B cell (primary cell): ENCODE results near the gene AGAP1. TPM values are rescaled to one million over a fixed set of nuclear protein-coding genes. Genes with fewer than 3 reads are reported as not detected.

Source experiments
- ATAC-seq: fragments of 200-7000 bp; cut with Tn5 transposase; one replicate; pipeline ENCODE4 v1.10.0; 2021; ENCODE audit warnings: low read depth, mild to moderate bottlenecking, moderate number of reproducible peaks, moderate library complexity
- CTCF ChIA-PET: fragments of 350-600 bp; sonication (Branson Sonifier 250); formaldehyde crosslinking; loops from one replicate; lab custom pipeline; 2021; ENCODE audit warnings: antibody characterized with exemption, inconsistent platforms; lab: Charles Lee
- POLR2A ChIA-PET: fragments of 350-600 bp; sonication (Branson Sonifier 250); formaldehyde crosslinking; loops from one replicate; lab custom pipeline; 2021; ENCODE audit warnings: antibody characterized with exemption; lab: Charles Lee
- DNase-seq: peaks from one replicate; pipeline ENCODE4 v3.0.0; 2013
- H2AFZ ChIP-seq: 2 replicates; pipeline ENCODE4 v1.6.1; 2012; ENCODE audit warnings: mild to moderate bottlenecking, low read depth, low read length; ENCODE audit not compliant: insufficient read depth, poor library complexity, severe bottlenecking
- H3K27ac ChIP-seq, 2 donors: 1 replicate in 1 of 2; 2 replicates in 1 of 2; pipeline ENCODE4 v1.5.1; 2012 to 2013; ENCODE audit warnings: low read length in 2 of 2, mild to moderate bottlenecking in 2 of 2, moderate library complexity in 1 of 2
- H3K27me3 ChIP-seq, 4 experiments: fragments of 200-600 bp in 1 of 4; sonication (generic) in 1 of 4; replicated peaks in 1 of 4; 1 replicate in 2 of 4; 2 replicates in 2 of 4; pipeline versions ENCODE4 v1.6.1 to v1.7.0; 2013 to 2016; ENCODE audit warnings: low read length in 3 of 4, mild to moderate bottlenecking in 2 of 4, mixed read lengths in 1 of 4, moderate library complexity in 1 of 4; ENCODE audit not compliant: insufficient read depth in 4 of 4, control insufficient read depth in 3 of 4; ENCODE audit errors: control extremely low read depth in 1 of 4
- H3K36me3 ChIP-seq, 2 experiments: replicated peaks in 1 of 2; 1 replicate in 1 of 2; 2 replicates in 1 of 2; pipeline versions ENCODE4 v1.6.1 to v1.7.1; 2013; ENCODE audit warnings: low read length in 1 of 2; ENCODE audit not compliant: insufficient read depth in 2 of 2, control insufficient read depth in 1 of 2; ENCODE audit errors: control extremely low read depth in 1 of 2, extremely low read depth in 1 of 2
- H3K4me1 ChIP-seq, 2 donors: fragments of 200-600 bp in 1 of 2; sonication (generic) in 1 of 2; 1 replicate in 1 of 2; 2 replicates in 1 of 2; pipeline versions ENCODE4 v1.5.1 to v1.6.1; 2013 to 2017; ENCODE audit warnings: low read length in 2 of 2; ENCODE audit not compliant: control insufficient read depth in 2 of 2, insufficient read depth in 2 of 2
- H3K4me2 ChIP-seq: replicated peaks from 2 replicates; pipeline ENCODE3; 2012; ENCODE audit warnings: mild to moderate bottlenecking, low read depth, low read length; ENCODE audit not compliant: poor library complexity, severe bottlenecking
- H3K4me3 ChIP-seq, 5 experiments: fragments of 200-600 bp in 1 of 5; sonication (generic) in 1 of 5; 1 replicate in 3 of 5; 2 replicates in 2 of 5; pipeline versions ENCODE4 v1.5.1 to v1.7.0; 2011 to 2016; ENCODE audit warnings: low read length in 4 of 5, mild to moderate bottlenecking in 4 of 5, low read depth in 2 of 5, control low read depth in 1 of 5, moderate library complexity in 1 of 5; ENCODE audit not compliant: insufficient read depth in 1 of 5; ENCODE audit errors: control extremely low read depth in 1 of 5, extremely low read depth in 1 of 5
- H3K79me2 ChIP-seq: fragments of 200-600 bp; sonication (generic); one replicate; pipeline ENCODE4 v1.6.0; 2016; ENCODE audit warnings: low read length; ENCODE audit not compliant: control insufficient read depth, insufficient read depth
- H3K9ac ChIP-seq: fragments of 200-600 bp; sonication (generic); 2 replicates; pipeline ENCODE4 v1.6.1; 2017; ENCODE audit warnings: mild to moderate bottlenecking, low read length, moderate library complexity
- H3K9me3 ChIP-seq, 3 donors: one replicate each; pipeline versions ENCODE4 v1.6.1 to v1.7.1; 2013; ENCODE audit warnings: low read length in 2 of 3; ENCODE audit not compliant: control insufficient read depth in 2 of 3, insufficient read depth in 1 of 3; ENCODE audit errors: control extremely low read depth in 1 of 3
- H4K20me1 ChIP-seq: 2 replicates; pipeline ENCODE4 v1.6.0; 2012; ENCODE audit warnings: mild to moderate bottlenecking, low read length; ENCODE audit not compliant: insufficient read depth, control insufficient read depth, poor library complexity, severe bottlenecking
- H3K27ac Mint-ChIP-seq: one replicate; pipeline ENCODE4 v1.8.0; 2021; ENCODE audit warnings: mixed read lengths
- H3K27me3 Mint-ChIP-seq: one replicate; pipeline ENCODE4 v1.8.0; 2021; ENCODE audit warnings: mixed read lengths
- H3K4me1 Mint-ChIP-seq: one replicate; pipeline ENCODE4 v1.8.0; 2021; ENCODE audit warnings: mixed read lengths
- H3K4me3 Mint-ChIP-seq: one replicate; pipeline ENCODE4 v1.8.0; 2021; ENCODE audit warnings: mixed read lengths
- H3K9me3 Mint-ChIP-seq: one replicate; pipeline ENCODE4 v1.8.0; 2022; ENCODE audit warnings: mixed read lengths; ENCODE audit not compliant: insufficient read depth
- EZH2 ChIP-seq: IDR thresholded peaks from 2 replicates; pipeline ENCODE4 v1.6.1; 2012; ENCODE audit warnings: borderline replicate concordance, low read depth, mild to moderate bottlenecking, moderate library complexity, low read length; ENCODE audit not compliant: insufficient read depth, poor library complexity, severe bottlenecking
- WGBS: methylation state at CpG from one replicate; pipeline ENCODE4 v1.1.5; 2013; ENCODE audit warnings: missing lambda C conversion rate; ENCODE audit not compliant: insufficient coverage; 5-methylcytosine and 5-hydroxymethylcytosine counted together
- intact Hi-C: fragments of 100-400 bp; cut with micrococcal nuclease; formaldehyde crosslinking; loops from one replicate; pipeline ENCODE4 v1.10.0; 2022
- polyA plus RNA-seq: library from polyadenylated mRNA; depleted of rRNA; stranded (reverse); fragments of >200 nt; gene quantifications from 2 replicates; pipeline ENCODE4 v1.2.3, GENCODE V29; 2012
- total RNA-seq, 2 donors: library from RNA; stranded (reverse); fragments of 120-200 nt in 1 of 2; gene quantifications; 1 replicate in 1 of 2; 2 replicates in 1 of 2; pipeline versions ENCODE4 v1.2.3 to v1.2.4, GENCODE V29; 2013 to 2022
- TF ChIP-seq, protein P1 (sequence below): fragments of 200-600 bp; IDR thresholded peaks from one replicate; pipeline ENCODE4 v1.8.0; 2022; ENCODE audit warnings: antibody characterized with exemption, mild to moderate bottlenecking

The AGAP1 gene
- total and polyA plus RNA-seq, 2 donors (not counting 1 experiment from before 2014, with no cell fraction given), result 0.01 TPM; not detected in 1

GRCh38 chr2:236162882-236163470 lies 669.1 kb downstream of the AGAP1 start:
- no peak overlapping the region for H3K27ac ChIP-seq
- no peak overlapping the region for H3K9ac ChIP-seq
- no peaks in the 10 kb centered on the region for H4K20me1 ChIP-seq
- Mint-ChIP-seq H3K27ac (no peak overlapping the region), H3K27me3 (peaks cover 39% of the 10 kb centered on the region), H3K9me3 (no peaks in the 10 kb centered on the region), H3K4me1 (peaks cover 10% of the 10 kb centered on the region), H3K4me3 (no peak overlapping the region)
- H3K9me3 ChIP-seq, result peaks cover 0 to 23% (median 0%) of the 10 kb centered on the region in 3 donors
- H2AFZ ChIP-seq, result no peak overlapping the region
- H3K36me3 ChIP-seq, result no peaks in the 10 kb centered on the region
- H3K79me2 ChIP-seq, result no peaks in the 10 kb centered on the region
- DNase-seq (no peak), ATAC-seq (no peak)
- peaks cover 0 to 70% (median 23%) of the 10 kb centered on the region in 4 experiments for H3K27me3 ChIP-seq
- CTCF ChIA-PET, result no interaction called here
- H3K4me2 ChIP-seq, result no peak overlapping the region
- intact Hi-C loops, result no loop called here
- whole genome bisulfite sequencing, result 17% methylated on average over 31 of the region's 33 CpGs
- no peak overlapping the region for H3K4me3 ChIP-seq
- TF ChIP-seq EZH2, result no peak
- TF ChIP-seq, protein P1, sequence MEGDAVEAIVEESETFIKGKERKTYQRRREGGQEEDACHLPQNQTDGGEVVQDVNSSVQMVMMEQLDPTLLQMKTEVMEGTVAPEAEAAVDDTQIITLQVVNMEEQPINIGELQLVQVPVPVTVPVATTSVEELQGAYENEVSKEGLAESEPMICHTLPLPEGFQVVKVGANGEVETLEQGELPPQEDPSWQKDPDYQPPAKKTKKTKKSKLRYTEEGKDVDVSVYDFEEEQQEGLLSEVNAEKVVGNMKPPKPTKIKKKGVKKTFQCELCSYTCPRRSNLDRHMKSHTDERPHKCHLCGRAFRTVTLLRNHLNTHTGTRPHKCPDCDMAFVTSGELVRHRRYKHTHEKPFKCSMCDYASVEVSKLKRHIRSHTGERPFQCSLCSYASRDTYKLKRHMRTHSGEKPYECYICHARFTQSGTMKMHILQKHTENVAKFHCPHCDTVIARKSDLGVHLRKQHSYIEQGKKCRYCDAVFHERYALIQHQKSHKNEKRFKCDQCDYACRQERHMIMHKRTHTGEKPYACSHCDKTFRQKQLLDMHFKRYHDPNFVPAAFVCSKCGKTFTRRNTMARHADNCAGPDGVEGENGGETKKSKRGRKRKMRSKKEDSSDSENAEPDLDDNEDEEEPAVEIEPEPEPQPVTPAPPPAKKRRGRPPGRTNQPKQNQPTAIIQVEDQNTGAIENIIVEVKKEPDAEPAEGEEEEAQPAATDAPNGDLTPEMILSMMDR, result no peak
- POLR2A ChIA-PET, result no interaction called here
- H3K4me1 ChIP-seq, result peaks cover 0 to 12% of the 10 kb centered on the region in 2 donors

- Histone ChIP-seq H3K27me3 (peaks cover 0 to 68% (median 23%) of the 10 kb centered on the region in 4 experiments), H3K4me2 (no peak overlapping the region)
- POLR2A ChIA-PET, result no interaction called here
Observed at GRCh38 chr2:236163471-236164200, 669.8 kb downstream of the AGAP1 start.

More at GRCh38 chr2:236163471-236164200, 669.8 kb downstream of the AGAP1 start:
- intact Hi-C loops, result no loop called here
- no peak overlapping the region for H3K27ac ChIP-seq
- H3K27me3 Mint-ChIP-seq, result peaks cover 33% of the 10 kb centered on the region
- no peaks in the 10 kb centered on the region for H3K79me2 ChIP-seq
- H3K4me3 ChIP-seq, result no peak overlapping the region
- CTCF ChIA-PET, result no interaction called here
- no peaks in the 10 kb centered on the region for H3K9me3 Mint-ChIP-seq
- DNase-seq, result no peak
- no peak overlapping the region for H3K9ac ChIP-seq
- 13% methylated on average over 54 of the region's 59 CpGs for WGBS
- no peak overlapping the region for H3K4me3 Mint-ChIP-seq
- peak overlapping the region; percentile 22 for H2AFZ ChIP-seq
- TF ChIP-seq, protein P1, result no peak
- TF ChIP-seq EZH2, result no peak
- peaks cover 0 to 25% (median 0%) of the 10 kb centered on the region in 3 donors for H3K9me3 ChIP-seq
- ATAC-seq, result no peak
- no peaks in the 10 kb centered on the region for H4K20me1 ChIP-seq
- H3K27ac Mint-ChIP-seq, result no peak overlapping the region
- peaks cover 10% of the 10 kb centered on the region for H3K4me1 Mint-ChIP-seq
- H3K36me3 ChIP-seq, result no peaks in the 10 kb centered on the region
- peaks cover 0 to 12% of the 10 kb centered on the region in 2 donors for H3K4me1 ChIP-seq
